ENCODE measurements around the gene CDH23.

The CDH23 gene

DNA sequence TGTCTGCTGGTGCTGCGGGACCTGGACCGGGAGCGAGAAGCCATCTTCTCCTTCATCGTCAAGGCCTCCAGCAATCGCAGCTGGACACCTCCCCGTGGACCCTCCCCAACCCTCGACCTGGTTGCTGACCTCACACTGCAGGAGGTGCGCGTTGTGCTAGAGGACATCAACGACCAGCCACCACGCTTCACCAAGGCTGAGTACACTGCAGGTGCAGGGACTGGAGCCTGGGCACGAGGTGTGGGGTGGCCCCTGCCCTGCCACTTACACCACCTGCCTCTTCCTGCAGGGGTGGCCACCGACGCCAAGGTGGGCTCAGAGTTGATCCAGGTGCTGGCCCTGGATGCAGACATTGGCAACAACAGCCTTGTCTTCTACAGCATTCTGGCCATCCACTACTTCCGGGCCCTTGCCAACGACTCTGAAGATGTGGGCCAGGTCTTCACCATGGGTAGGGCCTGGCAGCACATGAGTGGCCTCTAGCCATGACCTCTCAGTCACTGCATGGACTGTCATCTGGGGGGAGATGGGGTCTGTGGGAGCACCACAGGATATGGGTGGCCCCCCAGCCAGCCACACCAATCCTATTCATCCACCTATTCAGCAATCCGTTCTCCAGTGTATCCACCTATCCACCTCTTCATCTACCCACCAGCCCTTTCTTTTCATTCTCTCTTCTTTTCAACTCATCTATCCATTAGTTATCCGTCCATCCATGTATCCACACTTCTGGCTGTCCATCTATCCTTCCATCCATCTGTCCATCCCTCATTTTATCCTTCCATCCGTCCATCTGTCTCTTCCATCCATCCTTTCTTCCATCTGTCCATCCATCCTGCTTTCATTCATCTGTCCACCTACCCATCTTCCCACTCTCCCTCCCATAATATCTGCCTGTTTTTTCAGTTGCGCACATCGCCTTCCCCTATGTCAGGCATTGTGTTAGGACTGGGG lies 411.1 kb downstream of the CDH23 start:
- no peak for ATAC-seq
- TF ChIP-seq PATZ1 (CRISPR knock-in tag; IDR thresholded peaks at IDR 0.05; ENCODE audit: borderline replicate concordance): no peak
- TF ChIP-seq TOX (CRISPR knock-in tag; IDR thresholded peaks at IDR 0.05; ENCODE audit: borderline replicate concordance): no peak
- no peak for TF ChIP-seq GLIS3 (CRISPR knock-in tag; IDR thresholded peaks at IDR 0.05)
- TF ChIP-seq, protein P1, sequence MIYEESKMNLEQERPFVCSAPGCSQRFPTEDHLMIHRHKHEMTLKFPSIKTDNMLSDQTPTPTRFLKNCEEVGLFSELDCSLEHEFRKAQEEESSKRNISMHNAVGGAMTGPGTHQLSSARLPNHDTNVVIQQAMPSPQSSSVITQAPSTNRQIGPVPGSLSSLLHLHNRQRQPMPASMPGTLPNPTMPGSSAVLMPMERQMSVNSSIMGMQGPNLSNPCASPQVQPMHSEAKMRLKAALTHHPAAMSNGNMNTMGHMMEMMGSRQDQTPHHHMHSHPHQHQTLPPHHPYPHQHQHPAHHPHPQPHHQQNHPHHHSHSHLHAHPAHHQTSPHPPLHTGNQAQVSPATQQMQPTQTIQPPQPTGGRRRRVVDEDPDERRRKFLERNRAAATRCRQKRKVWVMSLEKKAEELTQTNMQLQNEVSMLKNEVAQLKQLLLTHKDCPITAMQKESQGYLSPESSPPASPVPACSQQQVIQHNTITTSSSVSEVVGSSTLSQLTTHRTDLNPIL (CRISPR knock-in tag; IDR thresholded peaks at IDR 0.05; ENCODE audit: low read depth): no peak
- TF ChIP-seq ZFP30 (CRISPR knock-in tag; IDR thresholded peaks at IDR 0.05): no peak
- TF ChIP-seq, protein P2, sequence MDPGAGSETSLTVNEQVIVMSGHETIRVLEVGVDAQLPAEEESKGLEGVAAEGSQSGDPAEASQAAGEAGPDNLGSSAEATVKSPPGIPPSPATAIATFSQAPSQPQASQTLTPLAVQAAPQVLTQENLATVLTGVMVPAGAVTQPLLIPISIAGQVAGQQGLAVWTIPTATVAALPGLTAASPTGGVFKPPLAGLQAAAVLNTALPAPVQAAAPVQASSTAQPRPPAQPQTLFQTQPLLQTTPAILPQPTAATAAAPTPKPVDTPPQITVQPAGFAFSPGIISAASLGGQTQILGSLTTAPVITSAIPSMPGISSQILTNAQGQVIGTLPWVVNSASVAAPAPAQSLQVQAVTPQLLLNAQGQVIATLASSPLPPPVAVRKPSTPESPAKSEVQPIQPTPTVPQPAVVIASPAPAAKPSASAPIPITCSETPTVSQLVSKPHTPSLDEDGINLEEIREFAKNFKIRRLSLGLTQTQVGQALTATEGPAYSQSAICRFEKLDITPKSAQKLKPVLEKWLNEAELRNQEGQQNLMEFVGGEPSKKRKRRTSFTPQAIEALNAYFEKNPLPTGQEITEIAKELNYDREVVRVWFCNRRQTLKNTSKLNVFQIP (CRISPR knock-in tag; IDR thresholded peaks at IDR 0.05; ENCODE audit: borderline replicate concordance, low read depth): no peak
- no peak for TF ChIP-seq TSHZ2 (CRISPR knock-in tag; IDR thresholded peaks at IDR 0.05)
- TF ChIP-seq SNAI2 (CRISPR knock-in tag; IDR thresholded peaks at IDR 0.05): no peak
- TF ChIP-seq ZC3H10 (CRISPR knock-in tag; IDR thresholded peaks at IDR 0.05): no peak

DNA sequence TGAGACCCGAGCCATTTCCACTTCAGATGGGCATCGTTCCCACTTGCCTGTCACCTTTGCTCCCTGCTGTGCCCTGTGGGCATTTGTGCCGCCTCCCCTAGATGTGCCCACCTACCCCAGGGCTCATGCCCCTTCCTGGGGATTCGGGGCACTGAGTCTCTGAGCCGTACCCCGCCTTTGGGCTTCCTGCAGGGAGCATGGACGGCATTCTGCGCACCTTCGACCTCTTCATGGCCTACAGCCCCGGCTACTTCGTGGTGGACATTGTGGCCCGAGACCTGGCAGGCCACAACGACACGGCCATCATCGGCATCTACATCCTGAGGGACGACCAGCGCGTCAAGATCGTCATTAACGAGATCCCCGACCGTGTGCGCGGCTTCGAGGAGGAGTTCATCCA lies 412.9 kb downstream of the CDH23 start:
- ATAC-seq: no peak
- TF ChIP-seq GLIS3 (CRISPR knock-in tag; IDR thresholded peaks at IDR 0.05) (no peak), ZNF8 (CRISPR knock-in tag; IDR thresholded peaks at IDR 0.05) (no peak), TOX (CRISPR knock-in tag; IDR thresholded peaks at IDR 0.05; ENCODE audit: borderline replicate concordance) (no peak), ZC3H10 (CRISPR knock-in tag; IDR thresholded peaks at IDR 0.05) (no peak), RARB (CRISPR knock-in tag; IDR thresholded peaks at IDR 0.05) (no peak), CSDC2 (CRISPR knock-in tag; IDR thresholded peaks at IDR 0.05) (no peak), PATZ1 (CRISPR knock-in tag; IDR thresholded peaks at IDR 0.05; ENCODE audit: borderline replicate concordance) (no peak), ZFP3 (CRISPR knock-in tag; IDR thresholded peaks at IDR 0.05) (no peak), ZNF70 (CRISPR knock-in tag; IDR thresholded peaks at IDR 0.05) (no peak), ZFP30 (CRISPR knock-in tag; IDR thresholded peaks at IDR 0.05) (no peak), ARNTL (CRISPR knock-in tag; IDR thresholded peaks at IDR 0.05; ENCODE audit: borderline replicate concordance, low read depth) (no peak)

- no peak for ATAC-seq
Observed at GRCh38 chr10:71810048-71810750, 413.5 kb downstream of the CDH23 start.

More at GRCh38 chr10:71810048-71810750, 413.5 kb downstream of the CDH23 start:
- TF ChIP-seq, protein P2 (CRISPR knock-in tag; IDR thresholded peaks at IDR 0.05; ENCODE audit: borderline replicate concordance, low read depth): no peak
- no peak for TF ChIP-seq ISL1 (CRISPR knock-in tag; IDR thresholded peaks at IDR 0.05)
- no peak for TF ChIP-seq PATZ1 (CRISPR knock-in tag; IDR thresholded peaks at IDR 0.05; ENCODE audit: borderline replicate concordance)
- TF ChIP-seq ARNTL (CRISPR knock-in tag; IDR thresholded peaks at IDR 0.05; ENCODE audit: borderline replicate concordance, low read depth): no peak
- no peak for TF ChIP-seq TOX (CRISPR knock-in tag; IDR thresholded peaks at IDR 0.05; ENCODE audit: borderline replicate concordance)
- TF ChIP-seq ZNF8 (CRISPR knock-in tag; IDR thresholded peaks at IDR 0.05): no peak
